Naive B cell (primary cell): ENCODE measurements around the gene TMEM119. TPM values are rescaled to one million over a fixed set of nuclear protein-coding genes. Genes with fewer than 3 reads are reported as not detected.

ENCODE experiments used
- ATAC-seq, 2 donors: fragments of 150-1000 bp; cut with Tn5 transposase; 2 replicates each; pipeline ENCODE4 v1.10.0; 2021; ENCODE audit warnings: low read depth in 2 of 2, mild to moderate bottlenecking in 2 of 2, moderate library complexity in 2 of 2
- DNase-seq: peaks from one replicate; pipeline ENCODE4 v3.0.0; 2022
- H3K27ac Mint-ChIP-seq, 6 donors: one replicate each; pipeline ENCODE4 v1.8.0; 2020 to 2022; ENCODE audit warnings: mild to moderate bottlenecking in 6 of 6, mixed read lengths in 6 of 6, moderate library complexity in 5 of 6, inconsistent platforms in 2 of 6
- H3K27me3 Mint-ChIP-seq, 3 donors: one replicate each; pipeline ENCODE4 v1.8.0; 2021 to 2022; ENCODE audit warnings: mixed read lengths in 3 of 3, mild to moderate bottlenecking in 1 of 3
- H3K36me3 Mint-ChIP-seq, 2 donors: one replicate each; pipeline ENCODE4 v1.8.0; 2020 to 2022; ENCODE audit warnings: mixed read lengths in 2 of 2, inconsistent platforms in 1 of 2, mild to moderate bottlenecking in 1 of 2
- H3K4me1 Mint-ChIP-seq, 3 donors: one replicate each; pipeline ENCODE4 v1.8.0; 2020 to 2022; ENCODE audit warnings: mixed read lengths in 3 of 3, inconsistent platforms in 1 of 3, mild to moderate bottlenecking in 1 of 3, moderate library complexity in 1 of 3
- H3K4me3 Mint-ChIP-seq, 8 donors: one replicate each; pipeline ENCODE4 v1.8.0; 2020 to 2022; ENCODE audit warnings: mild to moderate bottlenecking in 8 of 8, mixed read lengths in 8 of 8, moderate library complexity in 8 of 8, inconsistent platforms in 2 of 8
- H3K9me3 Mint-ChIP-seq, 7 donors: one replicate each; pipeline ENCODE4 v1.8.0; 2020 to 2022; ENCODE audit warnings: mixed read lengths in 7 of 7, mild to moderate bottlenecking in 5 of 7, inconsistent platforms in 2 of 7, moderate library complexity in 1 of 7
- polyA plus RNA-seq, 6 donors: library from polyadenylated mRNA; unstranded; fragments of 300-500 nt; fragmentation: Illumina TruSeq; gene quantifications; one replicate each; pipeline ENCODE4 v1.2.3, GENCODE V29; 2021; ENCODE audit warnings: low read depth in 6 of 6

Gene TMEM119
- polyA plus RNA-seq = not detected

GRCh38 chr12:108597559-108598471 is at the start of gene TMEM119:
TMEM119 (minus strand) TSS chr12:108598084; CDS start chr12:108592383, 5,701 bp downstream.
- Mint-ChIP-seq H3K4me1 (peaks cover 0 to 9% (median 5%) of the 10 kb centered on the region in 3 donors), H3K27me3 (peaks cover 0 to 14% (median 0%) of the 10 kb centered on the region in 3 donors), H3K4me3 (no peak within 1 kb of the TSS), H3K27ac (peak within 1 kb of the TSS in 3 of 6 donors; percentile 53 to 85 (median 69)), H3K36me3 (no peaks in the 10 kb centered on the region), H3K9me3 (no peaks in the 10 kb centered on the region)
- ATAC-seq (no peak), DNase-seq (no peak)

GRCh38 chr12:108646600-108647579 is 49.0 kb upstream of the TMEM119 start:
- ATAC-seq = no peak
- Mint-ChIP-seq H3K27ac (peak overlapping the region; percentile 81 to 99 (median 88)), H3K36me3 (peaks cover 17 to 24% of the 10 kb centered on the region in 2 donors), H3K4me3 (peak overlapping the region in 3 of 8 donors; percentile 21 to 30 (median 28)), H3K9me3 (no peaks in the 10 kb centered on the region), H3K27me3 (no peaks in the 10 kb centered on the region), H3K4me1 (peaks cover 44 to 62% (median 58%) of the 10 kb centered on the region in 3 donors)
- no peak for DNase-seq

GRCh38 chr12:108645686-108646599 is 48.1 kb upstream of the TMEM119 start:
- H3K4me1 Mint-ChIP-seq = peaks cover 53 to 69% (median 68%) of the 10 kb centered on the region in 3 donors
- no peaks in the 10 kb centered on the region for H3K27me3 Mint-ChIP-seq
- peak overlapping the region in 4 of 8 donors; percentile 9 to 28 (median 16) for H3K4me3 Mint-ChIP-seq
- ATAC-seq (no peak), DNase-seq (no peak)
- H3K9me3 Mint-ChIP-seq = no peaks in the 10 kb centered on the region
- H3K27ac Mint-ChIP-seq = peak overlapping the region; percentile 43 to 99 (median 82)
- peaks cover 17 to 24% of the 10 kb centered on the region in 2 donors for H3K36me3 Mint-ChIP-seq

GRCh38 chr12:108644811-108645120 is 46.9 kb upstream of the TMEM119 start:
- Mint-ChIP-seq H3K27ac (peak overlapping the region in 5 of 6 donors; percentile 19 to 99 (median 92)), H3K36me3 (peaks cover 17 to 24% of the 10 kb centered on the region in 2 donors), H3K4me1 (peaks cover 62 to 80% (median 79%) of the 10 kb centered on the region in 3 donors), H3K4me3 (no peak overlapping the region), H3K9me3 (peaks cover 0 to 2% (median 0%) of the 10 kb centered on the region in 7 donors), H3K27me3 (no peaks in the 10 kb centered on the region)
- DNase-seq (no peak), ATAC-seq (no peak)

- Mint-ChIP-seq H3K27me3 (no peaks in the 10 kb centered on the region), H3K27ac (peak overlapping the region in 5 of 6 donors; percentile 42 to 99 (median 92)), H3K4me3 (peak overlapping the region in 2 of 8 donors; percentile 62 to 73), H3K4me1 (peaks cover 63 to 86% (median 79%) of the 10 kb centered on the region in 3 donors), H3K9me3 (peaks cover 0 to 2% (median 0%) of the 10 kb centered on the region in 7 donors), H3K36me3 (peaks cover 14 to 23% of the 10 kb centered on the region in 2 donors)
- DNase-seq = no peak
- no peak for ATAC-seq
Measured at GRCh38 chr12:108643941-108644810, 46.3 kb upstream of the TMEM119 start.

GRCh38 chr12:108642899-108643654 is 45.2 kb upstream of the TMEM119 start:
- Mint-ChIP-seq H3K36me3 (peaks cover 5 to 20% of the 10 kb centered on the region in 2 donors), H3K27me3 (no peaks in the 10 kb centered on the region), H3K4me1 (peaks cover 66 to 90% (median 81%) of the 10 kb centered on the region in 3 donors), H3K4me3 (peak overlapping the region in 5 of 8 donors; percentile 64 to 88 (median 67)), H3K9me3 (peaks cover 0 to 2% (median 0%) of the 10 kb centered on the region in 7 donors), H3K27ac (peak overlapping the region; percentile 96 to 99 (median 96))
- DNase-seq (no peak), ATAC-seq (no peak)

GRCh38 chr12:108642269-108642870 is 44.5 kb upstream of the TMEM119 start:
- H3K9me3 Mint-ChIP-seq = peaks cover 0 to 2% (median 0%) of the 10 kb centered on the region in 7 donors
- peak; percentile 68 for DNase-seq
- ATAC-seq = peak; percentile 74 to 76
- peak overlapping the region in 7 of 8 donors; percentile 58 to 89 (median 67) for H3K4me3 Mint-ChIP-seq
- H3K27ac Mint-ChIP-seq = peak overlapping the region; percentile 96 to 99 (median 96)
- peaks cover 5 to 20% of the 10 kb centered on the region in 2 donors for H3K36me3 Mint-ChIP-seq
- H3K4me1 Mint-ChIP-seq = peaks cover 66 to 90% (median 82%) of the 10 kb centered on the region in 3 donors
- no peaks in the 10 kb centered on the region for H3K27me3 Mint-ChIP-seq

GRCh38 chr12:108641446-108642268 is 43.8 kb upstream of the TMEM119 start:
- H3K36me3 Mint-ChIP-seq = peaks cover 5 to 20% of the 10 kb centered on the region in 2 donors
- H3K27me3 Mint-ChIP-seq = no peaks in the 10 kb centered on the region
- H3K4me3 Mint-ChIP-seq = peak overlapping the region; percentile 30 to 89 (median 74)
- DNase-seq = peak; percentile 43
- H3K4me1 Mint-ChIP-seq = peaks cover 62 to 91% (median 83%) of the 10 kb centered on the region in 3 donors
- peak; percentile 36 to 42 for ATAC-seq
- H3K9me3 Mint-ChIP-seq = peaks cover 0 to 2% (median 0%) of the 10 kb centered on the region in 7 donors
- peak overlapping the region; percentile 96 to 99 (median 96) for H3K27ac Mint-ChIP-seq

- H3K9me3 Mint-ChIP-seq = peaks cover 0 to 2% (median 0%) of the 10 kb centered on the region in 7 donors
- H3K27ac Mint-ChIP-seq = peak overlapping the region; percentile 95 to 99 (median 96)
- H3K4me1 Mint-ChIP-seq = peaks cover 56 to 88% (median 80%) of the 10 kb centered on the region in 3 donors
- DNase-seq (no peak), ATAC-seq (no peak)
- H3K27me3 Mint-ChIP-seq = no peaks in the 10 kb centered on the region
- H3K36me3 Mint-ChIP-seq = peaks cover 5 to 16% of the 10 kb centered on the region in 2 donors
- H3K4me3 Mint-ChIP-seq = peak overlapping the region; percentile 58 to 89 (median 74)
Measured at GRCh38 chr12:108640802-108641445, 43.0 kb upstream of the TMEM119 start.
